ENCODE measurements around the gene SLC35B2.
A peak's percentile ranks its signal among the peaks of the same experiment; 100 is the strongest.

- TF ChIP-seq REST (IDR thresholded peaks at IDR 0.05; ENCODE audit: insufficient read depth in 1 of 2, low read depth in 2 of 2, low read length in 1 of 2) (no peak), POLR2AphosphoS5 (IDR thresholded peaks at IDR 0.05; ENCODE audit: low read depth, low read length) (peak; percentile 55; the same call in 1 of the 2 replicates), CTCF (IDR thresholded peaks at IDR 0.05) (no peak), TCF7L2 (IDR thresholded peaks at IDR 0.05; ENCODE audit: low read depth, low read length) (no peak), SIN3A (IDR thresholded peaks at IDR 0.05; ENCODE audit: borderline replicate concordance, insufficient read depth, low read depth, low read length) (no peak)
These were observed 41.5 kb upstream of the SLC35B2 start for GRCh38 chr6:44298864-44299263.

Measured in Panc1 (cell line).